Stimulated activated CD8-positive, alpha-beta memory T cell treated with anti-CD3 and anti-CD28 coated beads, Interleukin-7, amount 100 ng/mL, for 48 hours (primary cell): ENCODE data around the gene ZNF684.
"Not testable (repeated sequence)": the region's sequence is repeated elsewhere in the genome, so short reads cannot be mapped to it uniquely, and the experiment has no call there.

Experiments
- DNase-seq, 2 donors: peaks; one replicate each; pipeline ENCODE4 v3.0.0-alpha.2; 2020; ENCODE audit warnings: low read depth in 1 of 2; ENCODE audit errors: extremely low read depth in 1 of 2

The ZNF684 gene

GRCh38 chr1:40531381-40532061, at the start of gene ZNF684:
ZNF684 (plus strand) TSS chr1:40531637; CDS start chr1:40533167, 1,530 bp downstream.
- DNase-seq: peak; percentile 64 to 89

GRCh38 chr1:40495315-40495903, 36.0 kb upstream of the ZNF684 start:
- DNase-seq: no peak

- not testable (repeated sequence) for DNase-seq
Observed at GRCh38 chr1:40502651-40503050, 28.8 kb upstream of the ZNF684 start.

GRCh38 chr1:40507973-40508372, 23.5 kb upstream of the ZNF684 start:
- DNase-seq: no peak

GRCh38 chr1:40508375-40509341, 22.8 kb upstream of the ZNF684 start, which contains the start of gene EXO5:
EXO5 (plus strand) TSS chr1:40508767; CDS start chr1:40514545, 5,778 bp downstream.
- DNase-seq: peak; percentile 76 to 78

- DNase-seq: no peak
Observed at GRCh38 chr1:40519517-40519916, 11.9 kb upstream of the ZNF684 start.

- no peak for DNase-seq
Observed at GRCh38 chr1:40530735-40531380, 579 bp upstream of the ZNF684 start.

GRCh38 chr1:40532062-40532389, 589 bp downstream of the ZNF684 start:
- no peak for DNase-seq

GRCh38 chr1:40532844-40533424, 1.5 kb downstream of the ZNF684 start:
- no peak for DNase-seq

- no peak for DNase-seq
Observed at GRCh38 chr1:40534589-40534988, 3.2 kb downstream of the ZNF684 start.

- no peak for DNase-seq
Observed at GRCh38 chr1:40535732-40536131, 4.3 kb downstream of the ZNF684 start.

GRCh38 chr1:40539338-40539737, 7.9 kb downstream of the ZNF684 start:
- no peak for DNase-seq

- no peak for DNase-seq
Observed at GRCh38 chr1:40546957-40547356, 15.5 kb downstream of the ZNF684 start.

- DNase-seq: no peak
Observed at GRCh38 chr1:40553017-40553416, 21.6 kb downstream of the ZNF684 start.

- not testable (repeated sequence) for DNase-seq
Observed at GRCh38 chr1:40554807-40555206, 23.4 kb downstream of the ZNF684 start.

GRCh38 chr1:40556121-40556520, 24.7 kb downstream of the ZNF684 start:
- no peak for DNase-seq

- DNase-seq: not testable (repeated sequence)
Observed at GRCh38 chr1:40558241-40558640, 26.8 kb downstream of the ZNF684 start.

- DNase-seq: no peak
Observed at GRCh38 chr1:40562185-40562584, 30.7 kb downstream of the ZNF684 start.

GRCh38 chr1:40563266-40563665, 31.8 kb downstream of the ZNF684 start:
- DNase-seq: no peak

- DNase-seq: no peak
Observed at GRCh38 chr1:40564506-40564905, 33.1 kb downstream of the ZNF684 start.

- no peak for DNase-seq
Observed at GRCh38 chr1:40564913-40565312, 33.5 kb downstream of the ZNF684 start.
